ENCODE data around the gene CELF1. TPM values are rescaled to one million over a fixed set of nuclear protein-coding genes. Genes with fewer than 3 reads are reported as not detected.

CELF1 gene
- 130 and 148 TPM in 2 replicates for total RNA-seq (2014; rRNA removed; shearing (Covaris generic); ENCODE audit: low replicate concordance)

DNA sequence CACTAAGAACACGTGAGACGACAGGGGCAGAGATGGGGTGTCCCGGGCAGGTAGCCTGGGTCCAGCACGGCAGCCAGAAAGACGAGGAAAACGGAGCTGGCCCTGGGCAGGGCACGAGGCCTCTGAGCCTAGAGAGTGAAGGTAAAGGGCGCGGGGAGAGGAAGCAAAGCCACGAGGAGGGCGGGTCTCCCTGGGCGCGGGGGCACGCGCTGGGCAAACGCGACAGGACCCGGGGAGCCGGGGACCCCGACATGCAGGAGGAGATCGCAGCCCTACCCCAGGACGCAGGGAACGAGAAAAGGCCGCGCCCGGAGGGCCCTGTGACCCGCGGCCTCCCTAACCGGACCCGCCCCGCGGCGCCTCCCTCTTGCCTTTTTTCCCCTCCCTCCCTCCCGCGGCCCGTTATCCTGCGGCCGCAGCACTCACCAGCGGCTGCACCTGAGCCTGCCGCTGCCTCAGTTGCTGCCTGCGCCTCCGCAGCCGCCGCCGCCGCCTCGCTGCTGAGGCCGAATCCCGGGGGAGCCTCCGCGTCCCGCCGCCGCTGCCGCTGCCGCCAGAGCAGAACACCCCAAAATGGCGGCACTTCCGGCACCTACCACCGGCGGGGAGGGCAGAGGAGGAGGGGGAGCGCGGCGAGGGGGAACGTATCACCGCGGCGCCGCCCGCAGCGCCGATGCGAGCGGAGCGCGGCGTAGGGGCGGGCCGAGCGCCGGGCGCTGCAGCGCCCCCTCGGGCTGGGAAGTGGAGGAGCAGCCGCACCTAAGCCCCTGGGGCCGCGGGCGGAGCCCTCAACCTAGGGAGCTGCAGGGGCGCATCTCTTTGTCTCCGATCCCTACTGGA, at the start of gene CELF1:
CELF1 (minus strand) TSS at position 567 of the 840 bp plus-strand sequence. CDS start 53,609 bp downstream, outside the sequence.
- Histone ChIP-seq H3K79me2 (ENCODE audit: low read length) (peaks cover 52% of the 10 kb centered on the region), H3K4me1 (ENCODE audit: low read length) (peaks cover 40% of the 10 kb centered on the region), H4K20me1 (ENCODE audit: insufficient read depth, low read depth, low read length) (peaks cover 32% of the 10 kb centered on the region), H3K4me3 (ENCODE audit: low read length) (peak within 1 kb of the TSS; percentile 85), H3K4me2 (ENCODE audit: low read depth, low read length, poor library complexity, severe bottlenecking) (peak within 1 kb of the TSS; percentile 89), H3K9me2 (replicated peaks; ENCODE audit: insufficient read depth, low read length) (no peaks in the 10 kb centered on the region), H3K27me3 (ENCODE audit: low read length) (no peaks in the 10 kb centered on the region), H3K36me3 (ENCODE audit: insufficient read depth, low read length) (peaks cover 16% of the 10 kb centered on the region), H3K27ac (ENCODE audit: low read length) (peak within 1 kb of the TSS; percentile 82), H3K9me3 (ENCODE audit: low read length) (no peaks in the 10 kb centered on the region), H2AFZ (ENCODE audit: low read length) (peak within 1 kb of the TSS; percentile 98), H3K9ac (ENCODE audit: low read length) (peak within 1 kb of the TSS; percentile 86)
- peak; percentile 97 for DNase-seq

DNA sequence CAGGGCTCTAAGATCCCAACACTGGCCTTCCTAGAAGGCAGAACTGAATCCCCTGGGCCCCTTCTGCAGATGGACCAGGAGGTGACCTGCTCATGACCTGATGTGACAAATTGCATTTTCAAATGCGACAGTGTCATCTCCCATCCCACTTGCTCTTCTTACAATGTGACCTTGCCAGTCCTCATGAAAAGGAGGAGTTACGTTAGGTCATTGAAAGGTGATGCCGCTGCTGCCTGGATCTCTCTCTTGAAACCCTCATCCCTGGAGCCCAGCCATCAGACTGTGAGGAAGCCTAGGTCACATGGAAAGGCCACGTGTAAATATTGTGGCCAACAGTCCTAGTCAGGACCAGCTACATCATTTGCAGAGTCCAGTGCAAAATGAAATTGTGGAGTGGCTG, 47.0 kb upstream of the CELF1 start:
- no peaks in the 10 kb centered on the region for H3K79me2 ChIP-seq (ENCODE audit: low read length)
- H3K9me3 ChIP-seq (ENCODE audit: low read length): no peaks in the 10 kb centered on the region
- H4K20me1 ChIP-seq (ENCODE audit: insufficient read depth, low read depth, low read length): no peaks in the 10 kb centered on the region
- H3K27ac ChIP-seq (ENCODE audit: low read length): no peak overlapping the region
- DNase-seq: no peak
- H3K4me1 ChIP-seq (ENCODE audit: low read length): no peaks in the 10 kb centered on the region
- no peaks in the 10 kb centered on the region for H3K36me3 ChIP-seq (ENCODE audit: insufficient read depth, low read length)
- H3K4me2 ChIP-seq (ENCODE audit: low read depth, low read length, poor library complexity, severe bottlenecking): no peak overlapping the region
- H3K4me3 ChIP-seq (ENCODE audit: low read length): no peak overlapping the region
- no peaks in the 10 kb centered on the region for H3K27me3 ChIP-seq (ENCODE audit: low read length)
- no peak overlapping the region for H3K9ac ChIP-seq (ENCODE audit: low read length)
- no peaks in the 10 kb centered on the region for H3K9me2 ChIP-seq (replicated peaks; ENCODE audit: insufficient read depth, low read length)
- no peak overlapping the region for H2AFZ ChIP-seq (ENCODE audit: low read length)

DNA sequence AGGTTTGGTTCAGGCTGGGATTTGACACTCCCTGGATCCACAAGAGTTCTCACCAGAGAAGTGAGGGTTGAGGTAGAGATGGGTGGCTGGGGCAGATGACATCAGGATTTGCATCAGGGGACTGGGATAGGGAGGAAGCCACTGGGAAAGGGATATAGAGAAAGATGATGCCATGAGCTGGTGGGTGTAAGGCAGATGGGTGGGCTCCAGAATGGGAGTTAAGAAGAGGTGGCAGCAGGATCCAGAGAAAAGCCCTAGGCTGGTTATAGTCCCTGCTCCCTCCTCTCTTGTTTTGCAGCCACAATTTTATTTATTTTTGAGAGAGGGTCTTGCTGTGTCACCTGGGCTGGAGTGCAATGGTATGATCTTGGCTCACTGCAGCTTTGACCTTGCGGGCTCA, 43.0 kb upstream of the CELF1 start:
- Histone ChIP-seq H4K20me1 (ENCODE audit: insufficient read depth, low read depth, low read length) (no peaks in the 10 kb centered on the region), H3K79me2 (ENCODE audit: low read length) (no peaks in the 10 kb centered on the region), H3K9me2 (replicated peaks; ENCODE audit: insufficient read depth, low read length) (no peaks in the 10 kb centered on the region), H3K36me3 (ENCODE audit: insufficient read depth, low read length) (no peaks in the 10 kb centered on the region), H3K27me3 (ENCODE audit: low read length) (no peaks in the 10 kb centered on the region), H3K4me2 (ENCODE audit: low read depth, low read length, poor library complexity, severe bottlenecking) (no peak overlapping the region), H3K9me3 (ENCODE audit: low read length) (no peaks in the 10 kb centered on the region), H3K4me3 (ENCODE audit: low read length) (no peak overlapping the region), H3K9ac (ENCODE audit: low read length) (no peak overlapping the region), H3K4me1 (ENCODE audit: low read length) (no peaks in the 10 kb centered on the region), H3K27ac (ENCODE audit: low read length) (no peak overlapping the region), H2AFZ (ENCODE audit: low read length) (no peak overlapping the region)
- no peak for DNase-seq

DNA sequence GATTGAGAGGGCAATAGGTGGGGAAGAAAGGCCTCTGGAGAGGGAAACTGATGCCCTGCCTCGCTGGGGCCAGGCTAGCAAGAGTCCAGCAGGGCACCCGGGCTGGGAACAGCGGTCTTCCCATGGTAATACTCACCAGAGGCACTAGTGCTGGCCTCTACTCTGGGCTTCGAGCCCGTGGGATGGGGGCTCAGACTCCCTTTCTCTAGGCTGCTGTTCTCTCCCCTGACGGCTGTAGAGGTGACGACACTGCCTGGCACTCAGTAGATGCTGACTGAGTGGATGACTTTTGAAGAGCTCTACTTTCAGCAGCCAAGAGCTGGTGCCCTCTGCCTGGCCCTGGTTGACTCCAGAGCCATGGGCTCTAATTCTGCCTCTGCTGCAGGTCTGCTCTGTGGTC, 42.1 kb upstream of the CELF1 start:
- no peak overlapping the region for H3K4me3 ChIP-seq (ENCODE audit: low read length)
- no peaks in the 10 kb centered on the region for H3K4me1 ChIP-seq (ENCODE audit: low read length)
- H3K9me3 ChIP-seq (ENCODE audit: low read length): no peaks in the 10 kb centered on the region
- no peaks in the 10 kb centered on the region for H4K20me1 ChIP-seq (ENCODE audit: insufficient read depth, low read depth, low read length)
- no peak overlapping the region for H3K27ac ChIP-seq (ENCODE audit: low read length)
- no peak for DNase-seq
- no peaks in the 10 kb centered on the region for H3K27me3 ChIP-seq (ENCODE audit: low read length)
- no peak overlapping the region for H3K9ac ChIP-seq (ENCODE audit: low read length)
- H3K9me2 ChIP-seq (replicated peaks; ENCODE audit: insufficient read depth, low read length): no peaks in the 10 kb centered on the region
- no peaks in the 10 kb centered on the region for H3K36me3 ChIP-seq (ENCODE audit: insufficient read depth, low read length)
- no peak overlapping the region for H2AFZ ChIP-seq (ENCODE audit: low read length)
- H3K79me2 ChIP-seq (ENCODE audit: low read length): no peaks in the 10 kb centered on the region
- no peak overlapping the region for H3K4me2 ChIP-seq (ENCODE audit: low read depth, low read length, poor library complexity, severe bottlenecking)

- no peaks in the 10 kb centered on the region for H3K36me3 ChIP-seq (ENCODE audit: insufficient read depth, low read length)
- H3K9me3 ChIP-seq (ENCODE audit: low read length): no peaks in the 10 kb centered on the region
- H3K4me2 ChIP-seq (ENCODE audit: low read depth, low read length, poor library complexity, severe bottlenecking): no peak within 1 kb of the TSS
- H2AFZ ChIP-seq (ENCODE audit: low read length): no peak within 1 kb of the TSS
- DNase-seq: no peak
- no peaks in the 10 kb centered on the region for H3K9me2 ChIP-seq (replicated peaks; ENCODE audit: insufficient read depth, low read length)
- H3K4me1 ChIP-seq (ENCODE audit: low read length): no peaks in the 10 kb centered on the region
- H3K27me3 ChIP-seq (ENCODE audit: low read length): no peaks in the 10 kb centered on the region
- H3K4me3 ChIP-seq (ENCODE audit: low read length): no peak within 1 kb of the TSS
- no peak within 1 kb of the TSS for H3K9ac ChIP-seq (ENCODE audit: low read length)
- H3K79me2 ChIP-seq (ENCODE audit: low read length): no peaks in the 10 kb centered on the region
- H4K20me1 ChIP-seq (ENCODE audit: insufficient read depth, low read depth, low read length): no peaks in the 10 kb centered on the region
- H3K27ac ChIP-seq (ENCODE audit: low read length): no peak within 1 kb of the TSS
Observed at GRCh38 chr11:47593934-47594855, 41.3 kb upstream of the CELF1 start, which contains the start of gene C1QTNF4. Gene C1QTNF4, minus strand, starts transcription at chr11:47594411. Its CDS starts 3,601 bp downstream, at chr11:47590810.

GRCh38 chr11:47593492-47593933, 40.6 kb upstream of the CELF1 start:
- no peaks in the 10 kb centered on the region for H3K9me2 ChIP-seq (replicated peaks; ENCODE audit: insufficient read depth, low read length)
- H3K9ac ChIP-seq (ENCODE audit: low read length): no peak overlapping the region
- H3K79me2 ChIP-seq (ENCODE audit: low read length): no peaks in the 10 kb centered on the region
- H4K20me1 ChIP-seq (ENCODE audit: insufficient read depth, low read depth, low read length): no peaks in the 10 kb centered on the region
- no peak overlapping the region for H2AFZ ChIP-seq (ENCODE audit: low read length)
- H3K4me3 ChIP-seq (ENCODE audit: low read length): no peak overlapping the region
- DNase-seq: no peak
- no peaks in the 10 kb centered on the region for H3K9me3 ChIP-seq (ENCODE audit: low read length)
- no peak overlapping the region for H3K4me2 ChIP-seq (ENCODE audit: low read depth, low read length, poor library complexity, severe bottlenecking)
- no peaks in the 10 kb centered on the region for H3K27me3 ChIP-seq (ENCODE audit: low read length)
- H3K4me1 ChIP-seq (ENCODE audit: low read length): no peaks in the 10 kb centered on the region
- no peak overlapping the region for H3K27ac ChIP-seq (ENCODE audit: low read length)
- H3K36me3 ChIP-seq (ENCODE audit: insufficient read depth, low read length): no peaks in the 10 kb centered on the region

- Histone ChIP-seq H3K36me3 (ENCODE audit: insufficient read depth, low read length) (no peaks in the 10 kb centered on the region), H3K4me1 (ENCODE audit: low read length) (no peaks in the 10 kb centered on the region), H4K20me1 (ENCODE audit: insufficient read depth, low read depth, low read length) (no peaks in the 10 kb centered on the region), H3K4me2 (ENCODE audit: low read depth, low read length, poor library complexity, severe bottlenecking) (no peak overlapping the region), H3K27me3 (ENCODE audit: low read length) (no peaks in the 10 kb centered on the region), H3K9ac (ENCODE audit: low read length) (no peak overlapping the region), H3K9me2 (replicated peaks; ENCODE audit: insufficient read depth, low read length) (no peaks in the 10 kb centered on the region), H3K27ac (ENCODE audit: low read length) (no peak overlapping the region), H3K4me3 (ENCODE audit: low read length) (no peak overlapping the region), H2AFZ (ENCODE audit: low read length) (no peak overlapping the region), H3K9me3 (ENCODE audit: low read length) (no peaks in the 10 kb centered on the region), H3K79me2 (ENCODE audit: low read length) (no peaks in the 10 kb centered on the region)
- no peak for DNase-seq
Observed at GRCh38 chr11:47592970-47593369, 40.0 kb upstream of the CELF1 start.

DNA sequence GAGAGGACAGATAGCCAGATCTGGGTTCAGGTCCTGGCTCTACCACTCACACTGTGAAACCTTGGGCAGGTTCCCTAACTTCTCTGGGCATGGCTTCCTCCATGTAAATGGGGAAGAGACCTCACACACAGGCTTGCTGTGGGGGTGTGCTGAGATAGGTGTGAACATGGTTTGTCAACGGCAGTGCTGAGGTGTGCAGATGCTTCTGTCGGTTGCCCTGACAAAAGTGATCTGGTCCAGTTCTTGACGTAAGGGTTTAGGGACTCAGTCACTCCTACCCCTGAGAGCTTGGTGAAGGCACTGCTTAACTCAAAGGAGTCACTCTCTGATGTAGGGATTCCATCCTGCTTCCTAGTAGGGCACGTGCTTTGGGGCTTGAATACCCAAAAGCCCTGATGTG, 39.3 kb upstream of the CELF1 start:
- Histone ChIP-seq H3K27me3 (ENCODE audit: low read length) (no peaks in the 10 kb centered on the region), H3K4me1 (ENCODE audit: low read length) (no peaks in the 10 kb centered on the region), H4K20me1 (ENCODE audit: insufficient read depth, low read depth, low read length) (no peaks in the 10 kb centered on the region), H3K9ac (ENCODE audit: low read length) (no peak overlapping the region), H3K36me3 (ENCODE audit: insufficient read depth, low read length) (no peaks in the 10 kb centered on the region), H3K79me2 (ENCODE audit: low read length) (no peaks in the 10 kb centered on the region), H3K9me2 (replicated peaks; ENCODE audit: insufficient read depth, low read length) (no peaks in the 10 kb centered on the region), H3K9me3 (ENCODE audit: low read length) (no peaks in the 10 kb centered on the region), H3K4me2 (ENCODE audit: low read depth, low read length, poor library complexity, severe bottlenecking) (no peak overlapping the region), H2AFZ (ENCODE audit: low read length) (no peak overlapping the region), H3K27ac (ENCODE audit: low read length) (no peak overlapping the region), H3K4me3 (ENCODE audit: low read length) (no peak overlapping the region)
- no peak for DNase-seq

Measured in Karpas-422 (cell line).